ENCODE measurements around the gene AKT1. TPM values are rescaled to one million over a fixed set of nuclear protein-coding genes. Genes with fewer than 3 reads are reported as not detected.

AKT1 gene
- total RNA-seq, 1 donor from 2014 or later = 147 TPM

DNA sequence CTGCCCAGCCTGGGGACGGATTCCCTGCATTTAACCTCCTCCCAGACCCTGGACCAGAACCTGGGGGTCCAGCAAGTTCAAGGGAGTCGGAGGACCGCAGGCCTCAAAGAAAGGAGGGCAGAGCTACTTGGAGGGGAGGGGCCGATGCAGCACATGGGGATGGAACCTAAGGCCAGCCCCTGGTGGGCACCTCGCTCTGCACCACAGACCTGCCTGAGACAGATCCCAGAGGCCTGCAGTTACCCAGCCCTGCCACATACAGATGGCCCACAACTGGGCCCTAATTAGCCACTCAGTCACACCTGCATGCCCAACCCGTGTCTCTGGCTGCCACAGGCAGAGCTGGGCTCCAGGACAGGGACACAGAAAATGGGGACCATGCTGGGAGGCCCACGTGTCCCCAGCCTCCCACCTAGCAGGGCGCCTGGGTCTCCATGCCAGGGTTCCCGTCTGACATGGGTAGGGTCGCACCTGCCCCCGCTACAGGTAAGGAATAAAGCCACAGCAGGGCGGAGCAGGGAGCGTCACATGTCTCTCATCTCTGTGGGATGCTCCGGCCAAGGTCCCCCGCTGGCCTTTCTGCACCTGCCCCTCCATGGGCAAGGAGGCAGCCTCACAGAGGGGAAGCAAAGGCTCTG is 16.7 kb downstream of the AKT1 start:
- Mint-ChIP-seq H3K4me3 (ENCODE audit: low read depth) (no peak overlapping the region), H3K9me3 (ENCODE audit: low read depth) (no peaks in the 10 kb centered on the region), H3K36me3 (ENCODE audit: insufficient read depth) (peaks cover 2% of the 10 kb centered on the region), H3K27me3 (no peaks in the 10 kb centered on the region), H3K27ac (peak overlapping the region; percentile 29), H3K4me1 (ENCODE audit: low read depth) (no peaks in the 10 kb centered on the region)
- TF ChIP-seq, protein P1, sequence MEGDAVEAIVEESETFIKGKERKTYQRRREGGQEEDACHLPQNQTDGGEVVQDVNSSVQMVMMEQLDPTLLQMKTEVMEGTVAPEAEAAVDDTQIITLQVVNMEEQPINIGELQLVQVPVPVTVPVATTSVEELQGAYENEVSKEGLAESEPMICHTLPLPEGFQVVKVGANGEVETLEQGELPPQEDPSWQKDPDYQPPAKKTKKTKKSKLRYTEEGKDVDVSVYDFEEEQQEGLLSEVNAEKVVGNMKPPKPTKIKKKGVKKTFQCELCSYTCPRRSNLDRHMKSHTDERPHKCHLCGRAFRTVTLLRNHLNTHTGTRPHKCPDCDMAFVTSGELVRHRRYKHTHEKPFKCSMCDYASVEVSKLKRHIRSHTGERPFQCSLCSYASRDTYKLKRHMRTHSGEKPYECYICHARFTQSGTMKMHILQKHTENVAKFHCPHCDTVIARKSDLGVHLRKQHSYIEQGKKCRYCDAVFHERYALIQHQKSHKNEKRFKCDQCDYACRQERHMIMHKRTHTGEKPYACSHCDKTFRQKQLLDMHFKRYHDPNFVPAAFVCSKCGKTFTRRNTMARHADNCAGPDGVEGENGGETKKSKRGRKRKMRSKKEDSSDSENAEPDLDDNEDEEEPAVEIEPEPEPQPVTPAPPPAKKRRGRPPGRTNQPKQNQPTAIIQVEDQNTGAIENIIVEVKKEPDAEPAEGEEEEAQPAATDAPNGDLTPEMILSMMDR (IDR thresholded peaks at IDR 0.05; ENCODE audit: unreplicated experiment) = no peak
- no peak for DNase-seq (ENCODE audit: low spot score, unreplicated experiment)

DNA sequence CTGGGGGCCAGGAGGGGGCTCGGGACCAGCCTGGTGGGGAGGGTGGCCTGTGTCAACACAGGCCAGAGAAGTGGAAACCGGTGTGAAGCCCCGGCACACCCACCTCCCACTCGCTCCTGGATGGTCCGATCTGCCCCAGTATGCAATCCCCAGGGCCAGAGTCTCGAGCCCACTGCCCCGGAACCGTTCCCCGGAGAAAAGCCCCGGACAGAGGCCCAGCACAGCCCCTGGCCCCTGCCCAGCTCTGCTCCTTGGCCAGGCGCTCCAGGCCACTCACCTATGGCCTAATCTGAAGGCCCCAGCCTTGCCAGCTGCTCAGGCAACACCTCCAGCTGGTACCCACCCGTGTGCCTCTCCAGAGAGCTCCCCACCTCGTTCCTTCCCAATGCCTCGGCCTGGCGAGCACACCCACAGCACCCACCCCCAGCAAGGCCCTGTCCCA is 17.7 kb downstream of the AKT1 start:
- H3K4me1 Mint-ChIP-seq (ENCODE audit: low read depth) = no peaks in the 10 kb centered on the region
- no peaks in the 10 kb centered on the region for H3K27me3 Mint-ChIP-seq
- H3K9me3 Mint-ChIP-seq (ENCODE audit: low read depth) = no peaks in the 10 kb centered on the region
- H3K36me3 Mint-ChIP-seq (ENCODE audit: insufficient read depth) = peaks cover 2% of the 10 kb centered on the region
- TF ChIP-seq, protein P1 (IDR thresholded peaks at IDR 0.05; ENCODE audit: unreplicated experiment) = no peak
- no peak for DNase-seq (ENCODE audit: low spot score, unreplicated experiment)
- no peak overlapping the region for H3K27ac Mint-ChIP-seq
- no peak overlapping the region for H3K4me3 Mint-ChIP-seq (ENCODE audit: low read depth)

DNA sequence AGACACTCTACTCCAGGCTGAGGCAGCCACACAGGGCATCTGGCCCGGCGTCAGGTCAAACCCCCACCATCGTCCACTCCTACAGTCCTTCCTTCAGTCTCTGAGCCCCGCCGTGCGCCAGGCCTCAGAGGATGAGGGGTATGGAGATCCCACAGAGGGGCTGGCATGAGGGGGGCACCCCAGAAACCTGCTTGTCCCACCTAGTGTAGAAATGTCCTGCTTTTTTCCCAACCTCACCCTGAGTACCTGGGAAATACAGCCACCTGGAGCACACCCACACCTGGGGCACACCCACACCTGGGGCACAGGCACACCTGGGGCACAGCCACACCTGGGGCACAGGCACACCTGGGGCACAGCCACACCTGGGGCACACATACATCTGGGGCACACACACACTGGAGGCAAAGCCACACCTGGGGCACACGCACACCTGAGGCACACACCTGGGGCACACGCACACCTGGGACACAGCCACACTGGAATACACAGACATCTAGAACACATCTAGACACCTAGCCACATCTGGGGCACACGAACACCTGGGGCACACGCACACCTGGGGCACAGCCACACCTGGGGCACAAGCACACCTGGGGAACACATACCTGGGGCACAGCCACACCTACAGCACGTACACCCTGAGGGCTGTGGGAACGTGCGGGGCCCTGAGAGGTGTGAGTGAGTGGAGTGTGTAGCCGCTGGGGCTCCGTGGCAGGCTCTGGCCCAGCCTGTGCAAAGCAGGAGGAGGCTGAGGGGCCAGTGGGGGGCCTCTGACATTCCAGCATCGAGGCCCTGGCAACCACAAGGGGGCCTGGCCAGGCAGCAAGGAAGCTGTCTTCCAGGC is 18.4 kb downstream of the AKT1 start:
- DNase-seq (ENCODE audit: low spot score, unreplicated experiment) = no peak
- Mint-ChIP-seq H3K4me3 (ENCODE audit: low read depth) (no peak overlapping the region), H3K36me3 (ENCODE audit: insufficient read depth) (peaks cover 2% of the 10 kb centered on the region), H3K27ac (no peak overlapping the region), H3K4me1 (ENCODE audit: low read depth) (no peaks in the 10 kb centered on the region), H3K27me3 (no peaks in the 10 kb centered on the region), H3K9me3 (ENCODE audit: low read depth) (no peaks in the 10 kb centered on the region)
- TF ChIP-seq, protein P1 (IDR thresholded peaks at IDR 0.05; ENCODE audit: unreplicated experiment) = peak; percentile 12

DNA sequence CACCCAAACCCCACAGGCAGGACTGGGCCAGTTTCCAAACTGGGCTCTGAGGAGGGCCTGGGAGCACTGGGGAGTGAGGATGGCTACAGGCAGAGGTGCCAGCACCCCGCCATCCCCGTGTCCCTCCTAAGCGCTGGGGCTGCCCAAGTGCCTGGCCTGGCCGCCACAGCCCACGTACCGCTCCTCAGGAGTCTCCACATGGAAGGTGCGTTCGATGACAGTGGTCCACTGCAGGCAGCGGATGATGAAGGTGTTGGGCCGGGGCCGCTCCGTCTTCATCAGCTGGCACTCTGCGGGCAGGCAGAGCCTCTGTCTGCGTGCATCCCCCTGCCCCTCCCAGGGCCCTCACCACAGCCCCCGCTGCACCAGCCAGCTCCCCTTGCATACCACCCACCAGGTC is 19.1 kb downstream of the AKT1 start:
- H3K9me3 Mint-ChIP-seq (ENCODE audit: low read depth) = no peaks in the 10 kb centered on the region
- TF ChIP-seq, protein P1 (IDR thresholded peaks at IDR 0.05; ENCODE audit: unreplicated experiment) = no peak
- H3K4me1 Mint-ChIP-seq (ENCODE audit: low read depth) = no peaks in the 10 kb centered on the region
- no peak overlapping the region for H3K4me3 Mint-ChIP-seq (ENCODE audit: low read depth)
- H3K27ac Mint-ChIP-seq = peak overlapping the region; percentile 73
- no peak for DNase-seq (ENCODE audit: low spot score, unreplicated experiment)
- H3K36me3 Mint-ChIP-seq (ENCODE audit: insufficient read depth) = peaks cover 8% of the 10 kb centered on the region
- no peaks in the 10 kb centered on the region for H3K27me3 Mint-ChIP-seq

DNA sequence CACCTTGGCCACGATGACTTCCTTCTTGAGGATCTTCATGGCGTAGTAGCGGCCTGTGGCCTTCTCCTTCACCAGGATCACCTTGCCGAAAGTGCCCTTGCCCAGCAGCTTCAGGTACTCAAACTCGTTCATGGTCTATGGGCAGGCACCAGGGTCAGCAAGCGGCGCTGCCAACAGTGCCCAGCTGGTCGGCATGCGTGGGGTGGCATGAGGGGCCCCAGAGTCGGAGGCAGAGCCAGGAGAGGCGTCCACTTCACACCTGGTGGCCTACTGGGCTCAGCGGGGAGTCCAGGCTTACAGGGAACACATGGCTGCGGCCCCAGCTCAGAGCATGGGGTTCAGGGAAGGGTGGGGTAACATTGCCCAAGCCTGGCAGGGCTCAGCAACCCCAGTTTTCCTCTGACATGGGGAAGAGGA is 20.5 kb downstream of the AKT1 start:
- peaks cover 2% of the 10 kb centered on the region for H3K9me3 Mint-ChIP-seq (ENCODE audit: low read depth)
- H3K27me3 Mint-ChIP-seq = no peaks in the 10 kb centered on the region
- TF ChIP-seq, protein P1 (IDR thresholded peaks at IDR 0.05; ENCODE audit: unreplicated experiment) = no peak
- H3K4me1 Mint-ChIP-seq (ENCODE audit: low read depth) = peaks cover 2% of the 10 kb centered on the region
- no peak overlapping the region for H3K4me3 Mint-ChIP-seq (ENCODE audit: low read depth)
- H3K36me3 Mint-ChIP-seq (ENCODE audit: insufficient read depth) = peaks cover 17% of the 10 kb centered on the region
- peak overlapping the region; percentile 49 for H3K27ac Mint-ChIP-seq
- no peak for DNase-seq (ENCODE audit: low spot score, unreplicated experiment)
